Activated T-cell treated with anti-CD3 and anti-CD28 coated beads, Interleukin-2, amount 50 U/mL, for 72 hours (primary cell): ENCODE measurements around the gene SIGLEC10. TPM values are rescaled to one million over a fixed set of nuclear protein-coding genes. Genes with fewer than 3 reads are reported as not detected.

Experiments
- ATAC-seq, 2 donors: fragments of 150-1000 bp; cut with Tn5 transposase; replicated peaks in 1 of 2; 2 replicates each; pipeline ENCODE4 v1.10.0; 2021; ENCODE audit warnings: moderate library complexity in 2 of 2, mild to moderate bottlenecking in 1 of 2
- DNase-seq, 2 donors: peaks; one replicate each; pipeline ENCODE4 v3.0.0; 2021 to 2022; ENCODE audit warnings: mixed read lengths in 1 of 2
- H3K27ac Mint-ChIP-seq: one replicate; pipeline ENCODE4 v1.8.0; 2022; ENCODE audit warnings: mild to moderate bottlenecking, moderate library complexity, mixed read lengths
- H3K27me3 Mint-ChIP-seq: one replicate; pipeline ENCODE4 v1.8.0; 2022; ENCODE audit warnings: low read depth, mixed read lengths
- H3K36me3 Mint-ChIP-seq, 2 donors: one replicate each; pipeline ENCODE4 v1.8.0; 2022; ENCODE audit warnings: mixed read lengths in 2 of 2, mild to moderate bottlenecking in 1 of 2; ENCODE audit not compliant: insufficient read depth in 2 of 2
- H3K4me1 Mint-ChIP-seq: one replicate; pipeline ENCODE4 v1.8.0; 2022; ENCODE audit warnings: low read depth, mixed read lengths
- H3K4me3 Mint-ChIP-seq, 2 donors: one replicate each; pipeline ENCODE4 v1.8.0; 2022; ENCODE audit warnings: mild to moderate bottlenecking in 2 of 2, mixed read lengths in 2 of 2, moderate library complexity in 2 of 2
- H3K9me3 Mint-ChIP-seq, 2 donors: one replicate each; pipeline ENCODE4 v1.8.0; 2022; ENCODE audit warnings: mixed read lengths in 2 of 2
- total RNA-seq, 2 donors: library from RNA; stranded (reverse); gene quantifications; one replicate each; pipeline ENCODE4 v1.2.3, GENCODE V29; 2022

The SIGLEC10 gene
- total RNA-seq, 2 donors from 2014 or later = 0.38 to 1.4 TPM

DNA sequence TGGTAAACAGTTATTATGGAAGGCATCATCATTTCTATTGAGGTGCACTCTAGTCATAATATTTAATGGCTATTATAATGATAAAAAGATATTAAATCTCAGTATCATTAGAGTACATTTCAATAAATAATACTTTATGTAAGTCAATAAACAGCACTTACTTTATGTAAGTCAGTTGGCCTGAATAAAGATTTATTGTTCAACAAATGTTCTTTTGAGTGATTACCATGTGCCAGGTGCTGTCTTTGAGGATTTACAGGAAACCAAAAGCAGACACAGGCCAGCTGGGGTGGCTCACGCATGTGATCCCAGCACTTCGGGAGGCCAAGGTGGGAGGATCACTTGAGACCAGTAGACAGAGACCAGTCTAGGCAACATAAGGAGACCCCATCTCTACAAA lies 40.0 kb downstream of the SIGLEC10 start:
- DNase-seq = no peak
- no peak for ATAC-seq
- H3K9me3 Mint-ChIP-seq = no peaks in the 10 kb centered on the region
- H3K36me3 Mint-ChIP-seq = peaks cover 5 to 11% of the 10 kb centered on the region in 2 donors
- H3K27me3 Mint-ChIP-seq = no peaks in the 10 kb centered on the region
- peaks cover 66% of the 10 kb centered on the region for H3K4me1 Mint-ChIP-seq
- H3K4me3 Mint-ChIP-seq = no peak overlapping the region
- H3K27ac Mint-ChIP-seq = no peak overlapping the region

DNA sequence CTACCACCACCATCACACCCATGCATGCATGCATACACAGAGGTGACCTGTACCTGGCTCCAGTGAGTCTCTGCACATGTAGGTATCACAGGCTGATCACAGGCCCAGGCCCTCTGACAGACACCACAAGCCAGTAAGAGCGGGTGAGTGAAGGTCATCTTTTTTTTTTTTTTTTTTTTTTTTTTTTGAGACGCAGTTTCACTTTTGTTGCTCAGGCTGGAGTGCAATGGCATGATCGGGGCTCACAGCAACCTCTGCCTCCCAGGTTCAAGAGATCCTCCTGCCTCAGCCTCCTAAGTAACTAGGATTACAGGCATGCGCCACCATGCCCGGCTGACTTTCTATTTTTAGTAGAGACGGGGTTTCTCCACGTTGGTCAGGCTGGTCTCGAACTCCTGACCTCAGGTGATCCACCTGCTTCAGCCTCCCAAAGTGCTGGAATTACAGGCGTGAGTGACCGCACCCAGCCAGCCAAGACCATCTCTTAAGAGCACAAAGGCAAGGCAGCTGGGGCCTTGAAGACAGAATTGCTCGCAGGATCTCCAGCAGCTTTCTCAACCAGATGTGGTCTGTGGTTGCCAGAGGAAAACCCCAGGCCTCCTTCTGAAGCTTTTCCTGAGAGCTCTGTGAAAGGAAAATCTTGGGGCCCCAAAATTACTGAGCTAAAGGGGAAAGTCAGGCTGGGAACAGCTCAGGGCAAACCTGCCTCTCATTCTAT lies 41.8 kb downstream of the SIGLEC10 start:
- Mint-ChIP-seq H3K36me3 (peaks cover 6 to 11% of the 10 kb centered on the region in 2 donors), H3K9me3 (no peaks in the 10 kb centered on the region), H3K4me3 (peak overlapping the region; percentile 76 to 77), H3K4me1 (peaks cover 76% of the 10 kb centered on the region), H3K27ac (peak overlapping the region; percentile 76), H3K27me3 (no peaks in the 10 kb centered on the region)
- DNase-seq (peak; percentile 53 to 57), ATAC-seq (peak; percentile 19 to 29)

DNA sequence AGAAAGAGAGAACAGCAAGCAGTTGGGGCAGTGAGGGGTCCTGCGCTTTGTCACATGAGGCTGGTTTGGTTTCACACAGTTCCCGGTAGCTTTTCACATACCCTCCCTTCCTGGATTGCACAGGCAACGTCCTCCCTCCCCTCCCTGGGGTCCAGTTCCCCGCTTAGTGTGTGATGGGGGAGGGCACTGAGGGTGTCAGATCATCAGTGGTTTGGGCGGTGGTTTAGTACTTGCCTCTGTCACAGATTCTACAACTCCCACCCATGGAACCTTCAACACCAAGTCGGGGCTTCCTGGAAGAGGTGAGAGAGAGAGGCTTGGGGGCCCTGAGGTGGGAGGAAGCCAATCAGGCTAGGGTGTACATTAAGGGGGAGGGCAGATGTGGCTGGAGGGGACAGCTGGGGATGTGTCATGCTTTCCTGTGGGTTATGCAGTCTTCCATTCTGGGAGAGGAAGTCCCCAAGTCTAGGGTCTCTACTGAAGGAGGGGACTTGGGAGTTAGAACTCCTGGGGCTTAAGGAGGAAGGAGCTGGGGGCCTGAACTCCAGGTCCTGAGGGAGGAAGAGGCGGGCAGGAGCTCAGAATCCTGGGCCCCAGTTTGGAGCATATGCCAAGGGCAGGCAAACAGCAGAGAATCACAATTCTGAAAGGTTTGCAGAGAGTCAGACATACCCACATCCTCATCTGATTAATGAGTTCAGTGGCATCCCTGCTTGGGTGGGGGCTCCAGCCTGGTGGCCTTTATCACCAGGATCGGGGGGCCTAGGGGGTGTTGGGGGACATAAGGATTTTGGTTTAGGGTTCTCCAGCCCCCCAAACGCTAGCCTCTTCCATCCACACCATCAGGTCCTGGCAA lies 44.6 kb downstream of the SIGLEC10 start, which contains the start of gene NKG7:
Gene NKG7 (minus strand): TSS at position 6 of the 856 bp plus-strand sequence. CDS start 119 bp downstream, outside the sequence.
- ATAC-seq (peak; percentile 81 to 82), DNase-seq (peak; percentile 84 to 88)
- peaks cover 82% of the 10 kb centered on the region for H3K4me1 Mint-ChIP-seq
- H3K4me3 Mint-ChIP-seq = peak within 1 kb of the TSS; percentile 99
- peak within 1 kb of the TSS; percentile 80 for H3K27ac Mint-ChIP-seq
- H3K27me3 Mint-ChIP-seq = no peaks in the 10 kb centered on the region
- H3K36me3 Mint-ChIP-seq = peaks cover 10 to 16% of the 10 kb centered on the region in 2 donors
- H3K9me3 Mint-ChIP-seq = no peaks in the 10 kb centered on the region

DNA sequence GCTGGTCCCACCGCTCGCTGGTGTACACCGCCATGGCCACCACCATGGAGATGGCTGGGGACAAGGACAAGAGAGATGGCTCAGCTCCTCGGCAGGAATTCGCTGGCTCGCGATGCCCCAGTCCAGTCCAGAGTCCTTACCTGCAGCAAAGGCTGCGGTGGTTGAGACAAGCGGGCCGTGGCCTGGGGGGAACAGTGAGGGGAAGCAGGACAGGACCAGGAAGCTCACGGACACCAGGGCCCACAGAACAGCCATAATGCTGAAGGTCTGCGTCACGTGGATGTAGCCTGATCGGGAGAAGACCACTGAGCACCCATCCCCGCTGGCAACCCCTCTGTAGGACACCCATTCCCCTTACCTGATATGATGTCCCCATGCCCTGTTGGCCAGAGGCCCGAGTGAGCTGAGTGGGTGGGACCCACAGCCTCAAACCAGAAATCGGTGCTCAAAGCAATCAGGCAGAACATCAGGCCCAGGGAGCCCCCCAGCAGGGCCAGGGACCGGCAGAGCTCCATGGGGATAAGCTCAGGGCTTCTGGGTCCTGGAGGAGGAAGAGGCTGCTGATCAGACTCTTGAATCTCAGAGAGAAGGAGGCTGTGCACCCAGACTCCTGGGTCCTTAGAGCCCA lies 45.3 kb downstream of the SIGLEC10 start:
- Mint-ChIP-seq H3K4me1 (peaks cover 85% of the 10 kb centered on the region), H3K27me3 (no peaks in the 10 kb centered on the region), H3K27ac (peak overlapping the region; percentile 80), H3K4me3 (peak overlapping the region; percentile 99), H3K36me3 (peaks cover 10 to 16% of the 10 kb centered on the region in 2 donors), H3K9me3 (no peaks in the 10 kb centered on the region)
- ATAC-seq (no peak), DNase-seq (no peak)

DNA sequence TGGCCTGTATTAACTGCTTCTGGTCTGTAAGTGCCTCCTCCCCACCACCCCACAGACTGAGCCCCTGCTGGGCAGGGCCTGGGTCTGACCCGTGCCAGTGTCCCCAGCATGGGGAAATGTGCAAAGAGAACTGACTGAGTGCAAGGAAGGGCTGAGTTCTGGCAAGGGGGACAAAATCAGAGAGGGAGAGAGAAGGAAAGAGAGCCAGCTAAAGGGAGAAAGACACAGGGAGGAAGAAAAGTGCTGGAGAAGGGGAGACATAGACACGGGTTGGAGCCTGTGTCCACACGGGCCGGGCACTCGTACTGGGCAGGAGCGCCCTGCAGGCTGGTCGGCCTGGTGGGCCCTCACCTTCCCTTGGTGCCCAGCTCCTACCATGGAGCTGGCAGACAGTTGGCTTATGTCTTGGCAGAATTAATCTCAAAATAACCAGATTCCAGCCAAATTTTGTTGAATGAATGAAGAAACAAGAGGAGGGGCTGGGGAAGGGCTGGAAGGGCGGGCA lies 46.2 kb downstream of the SIGLEC10 start:
- peaks cover 83% of the 10 kb centered on the region for H3K4me1 Mint-ChIP-seq
- no peaks in the 10 kb centered on the region for H3K27me3 Mint-ChIP-seq
- H3K27ac Mint-ChIP-seq = peak overlapping the region; percentile 80
- H3K9me3 Mint-ChIP-seq = no peaks in the 10 kb centered on the region
- DNase-seq (no peak), ATAC-seq (no peak)
- peak overlapping the region; percentile 99 for H3K4me3 Mint-ChIP-seq
- peaks cover 11 to 20% of the 10 kb centered on the region in 2 donors for H3K36me3 Mint-ChIP-seq

DNA sequence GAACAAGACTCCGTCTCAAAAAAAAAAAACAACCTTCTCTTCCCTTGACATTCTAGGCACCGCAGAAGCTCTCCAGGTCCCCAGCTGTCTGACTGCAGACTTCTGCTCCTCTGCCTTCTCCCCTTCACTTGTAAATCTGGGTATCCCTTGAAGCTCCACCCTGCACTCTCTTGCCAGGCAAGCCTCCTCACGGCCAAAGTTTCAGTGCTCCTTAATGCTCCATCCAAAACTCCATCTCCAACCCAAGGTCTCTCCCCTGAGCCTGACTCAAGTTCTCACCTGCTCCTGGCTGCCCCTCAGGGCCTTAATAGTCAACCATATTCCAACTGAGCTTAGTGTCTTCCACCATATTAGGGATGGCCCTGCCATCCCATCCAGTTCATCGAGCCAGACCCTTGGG lies 47.2 kb downstream of the SIGLEC10 start:
- DNase-seq (no peak), ATAC-seq (no peak)
- Mint-ChIP-seq H3K4me3 (peak overlapping the region; percentile 99), H3K9me3 (no peaks in the 10 kb centered on the region), H3K4me1 (peaks cover 80% of the 10 kb centered on the region), H3K27me3 (no peaks in the 10 kb centered on the region), H3K27ac (peak overlapping the region; percentile 80), H3K36me3 (peaks cover 11 to 18% of the 10 kb centered on the region in 2 donors)

DNA sequence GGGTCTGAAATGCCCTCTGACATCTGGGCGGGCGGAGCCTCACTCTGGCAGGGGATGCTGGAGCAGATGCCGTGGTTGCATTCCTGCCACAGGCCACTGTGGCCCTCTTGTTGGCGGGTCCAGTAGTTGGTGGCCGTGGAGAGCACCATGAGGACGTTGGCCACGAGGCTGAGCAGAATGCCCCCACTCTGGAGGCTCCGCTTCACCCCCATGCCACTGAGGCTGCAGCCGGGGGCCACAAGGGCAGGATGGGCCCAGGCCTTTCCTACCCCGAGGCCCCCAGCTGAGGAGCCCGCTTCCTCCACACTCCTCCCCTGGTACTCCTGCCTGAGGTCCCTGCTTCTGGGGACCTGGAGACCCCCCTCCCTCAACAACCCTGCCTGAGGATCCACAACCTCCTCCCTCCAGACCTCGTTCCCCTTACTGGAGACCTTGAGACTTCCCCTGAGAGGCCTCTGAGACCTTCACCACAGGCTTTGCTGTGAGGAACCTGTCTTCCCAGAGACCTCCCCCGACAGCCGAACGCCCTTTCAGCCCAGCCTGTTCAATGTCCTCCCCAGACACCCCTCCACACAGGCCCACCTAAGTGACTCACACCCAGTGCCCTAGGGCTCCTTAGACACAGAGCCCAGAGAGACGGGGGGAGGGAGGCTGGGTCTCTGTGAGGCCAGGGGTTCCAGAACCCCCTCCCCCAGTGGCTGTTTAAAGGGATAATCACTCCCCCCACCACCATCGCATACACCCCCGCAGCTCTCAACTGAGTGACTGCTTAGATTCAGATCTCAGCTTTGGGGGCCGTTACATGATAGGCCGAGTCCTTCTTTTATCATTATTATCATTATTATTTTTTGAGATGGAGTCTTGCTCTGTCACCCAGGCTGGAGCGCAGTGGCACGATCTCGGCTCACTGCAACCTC lies 48.8 kb downstream of the SIGLEC10 start, which contains the start of gene CLDND2:
Gene CLDND2 (minus strand): TSS at position 638 of the 917 bp plus-strand sequence. CDS start 426 bp downstream, at position 212.
- Mint-ChIP-seq H3K4me3 (peak within 1 kb of the TSS; percentile 99), H3K27me3 (no peaks in the 10 kb centered on the region), H3K9me3 (no peaks in the 10 kb centered on the region), H3K4me1 (peaks cover 77% of the 10 kb centered on the region), H3K36me3 (peaks cover 9 to 15% of the 10 kb centered on the region in 2 donors), H3K27ac (peak within 1 kb of the TSS; percentile 72)
- ATAC-seq (no peak), DNase-seq (peak in 1 of 2 donors; percentile 43)

DNA sequence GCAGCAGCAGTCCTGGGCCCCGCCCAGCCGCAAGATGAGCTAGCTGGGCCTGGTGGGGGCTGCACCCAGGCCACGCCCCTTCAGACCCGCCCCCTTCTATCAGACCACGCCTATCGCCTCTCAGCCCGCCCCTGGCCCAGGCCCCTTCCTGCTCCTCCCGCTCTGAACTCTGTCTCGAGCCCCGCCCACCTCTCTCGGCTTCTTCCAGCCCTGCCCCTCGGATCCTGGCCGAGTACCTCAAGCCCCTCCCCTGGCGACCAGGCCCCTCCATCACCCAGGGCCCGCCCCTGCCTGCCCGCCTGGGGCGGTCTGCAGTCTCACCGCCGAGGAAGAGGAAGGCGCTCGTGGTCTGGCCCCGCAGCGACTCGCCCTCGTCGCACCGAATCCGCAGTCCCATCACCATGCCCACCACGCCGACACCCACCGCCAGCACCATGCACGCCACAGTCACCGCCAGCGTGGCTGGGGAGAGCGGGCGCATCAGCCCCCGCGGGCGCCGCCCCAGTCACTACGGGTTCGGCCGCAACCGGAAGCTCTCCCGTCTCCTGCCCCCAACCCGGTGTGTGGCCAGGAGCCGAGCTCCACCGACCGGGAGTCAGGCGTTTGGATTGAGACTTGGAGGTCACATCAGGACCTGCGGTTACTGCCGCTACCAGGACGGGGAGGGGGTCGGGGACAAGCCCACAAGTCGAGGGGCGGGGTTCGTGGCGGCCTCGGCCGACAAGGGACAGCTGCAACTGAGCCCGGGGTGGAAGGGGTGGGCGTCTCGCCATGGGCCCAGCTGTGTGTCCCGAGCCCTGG lies 49.7 kb downstream of the SIGLEC10 start:
- ATAC-seq (peak; percentile 80 to 82), DNase-seq (peak; percentile 99 to 100)
- peak overlapping the region; percentile 72 for H3K27ac Mint-ChIP-seq
- H3K9me3 Mint-ChIP-seq = no peaks in the 10 kb centered on the region
- H3K36me3 Mint-ChIP-seq = peaks cover 9 to 17% of the 10 kb centered on the region in 2 donors
- no peaks in the 10 kb centered on the region for H3K27me3 Mint-ChIP-seq
- H3K4me3 Mint-ChIP-seq = peak overlapping the region; percentile 99
- peaks cover 77% of the 10 kb centered on the region for H3K4me1 Mint-ChIP-seq

DNA sequence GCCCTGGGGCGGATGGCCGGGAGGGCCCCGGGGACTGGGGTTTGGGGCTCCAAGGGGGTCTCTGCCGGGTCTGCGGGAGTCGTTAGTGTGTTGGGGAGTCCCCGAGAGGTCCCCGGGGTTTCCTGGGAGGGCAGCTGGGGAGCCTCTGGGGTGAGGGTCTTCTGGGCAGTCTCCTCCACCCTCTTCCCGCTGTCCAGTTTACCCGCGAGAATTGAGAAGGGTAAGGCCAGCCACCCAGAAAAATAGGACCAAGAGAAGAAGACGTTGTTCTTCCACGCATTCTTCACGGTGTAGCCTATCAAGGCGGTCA lies 50.2 kb downstream of the SIGLEC10 start:
- DNase-seq = no peak
- peak overlapping the region; percentile 72 for H3K27ac Mint-ChIP-seq
- H3K4me1 Mint-ChIP-seq = peaks cover 77% of the 10 kb centered on the region
- no peak for ATAC-seq
- H3K36me3 Mint-ChIP-seq = peaks cover 9 to 17% of the 10 kb centered on the region in 2 donors
- no peaks in the 10 kb centered on the region for H3K9me3 Mint-ChIP-seq
- H3K4me3 Mint-ChIP-seq = peak overlapping the region; percentile 99
- H3K27me3 Mint-ChIP-seq = no peaks in the 10 kb centered on the region

DNA sequence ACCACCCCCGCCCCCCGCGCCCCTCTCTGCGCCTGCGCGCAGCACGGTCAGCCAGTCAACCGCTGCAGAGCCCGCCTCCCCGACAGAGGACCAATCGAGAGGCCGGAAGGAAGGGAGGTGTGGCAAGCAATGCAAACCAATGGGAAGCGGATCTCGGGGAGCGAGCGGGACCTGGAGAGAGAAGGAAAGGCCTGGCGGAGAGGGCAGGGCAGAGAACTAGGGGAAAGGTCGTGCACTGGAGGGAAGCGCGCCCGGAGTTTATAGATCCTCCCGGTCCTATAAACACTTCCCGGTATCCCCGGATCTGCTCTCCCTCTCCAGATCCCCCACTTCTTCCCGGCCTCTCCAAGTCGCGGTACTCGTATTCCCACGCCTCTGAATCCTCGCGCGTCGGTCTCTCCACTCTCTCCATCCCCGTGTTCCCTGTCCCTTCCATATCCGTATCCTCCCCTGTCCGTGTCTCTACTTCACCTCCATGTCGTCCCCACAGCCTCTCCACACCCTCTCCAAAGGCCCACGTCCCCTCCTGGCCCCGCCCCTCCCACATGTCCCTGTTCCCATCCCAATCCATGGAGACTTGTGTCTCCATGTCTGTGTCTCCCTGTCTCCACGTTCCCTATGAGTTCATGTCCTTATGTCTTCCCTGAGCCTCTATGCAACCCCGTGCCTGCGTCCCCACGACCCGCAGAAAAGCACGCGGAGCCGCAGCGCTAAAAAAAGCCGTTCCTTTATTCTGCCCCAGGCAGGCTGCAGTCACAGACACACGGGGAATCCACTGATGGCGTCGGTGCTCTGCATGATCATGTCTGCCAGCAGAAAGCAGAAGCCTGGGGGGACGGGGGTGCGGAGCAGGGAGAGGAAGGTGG lies 50.8 kb downstream of the SIGLEC10 start:
- peak; percentile 94 to 97 for DNase-seq
- H3K4me3 Mint-ChIP-seq = peak overlapping the region; percentile 99
- ATAC-seq = peak; percentile 58 to 60
- peaks cover 76% of the 10 kb centered on the region for H3K4me1 Mint-ChIP-seq
- peak overlapping the region; percentile 93 for H3K27ac Mint-ChIP-seq
- H3K9me3 Mint-ChIP-seq = no peaks in the 10 kb centered on the region
- no peaks in the 10 kb centered on the region for H3K27me3 Mint-ChIP-seq
- H3K36me3 Mint-ChIP-seq = peaks cover 9 to 17% of the 10 kb centered on the region in 2 donors

DNA sequence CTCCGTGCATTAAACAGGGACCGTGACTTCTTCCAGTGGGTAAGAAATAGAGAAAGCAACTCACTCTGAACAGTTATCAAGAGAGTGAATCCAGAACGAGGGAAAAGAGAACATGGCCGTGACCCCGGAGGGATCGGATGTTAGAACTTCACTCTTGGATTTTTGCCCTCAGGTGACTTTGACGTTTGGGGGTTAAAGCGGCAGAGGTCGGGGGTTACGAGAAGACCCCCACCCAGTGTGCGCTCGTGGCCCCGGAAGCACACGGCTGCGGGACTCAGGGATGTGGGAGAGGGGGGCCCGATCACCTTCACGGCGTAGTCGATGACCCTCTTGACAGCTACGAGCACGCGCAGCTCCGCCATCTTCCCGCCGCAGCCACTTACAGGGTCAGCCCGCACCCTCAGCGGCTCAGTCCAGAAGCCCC lies 51.5 kb downstream of the SIGLEC10 start, which contains the start of gene ETFB:
Gene ETFB (minus strand): TSS at position 424 of the 424 bp plus-strand sequence. CDS start 62 bp downstream, at position 362.
- peaks cover 71% of the 10 kb centered on the region for H3K4me1 Mint-ChIP-seq
- DNase-seq (no peak), ATAC-seq (no peak)
- peak within 1 kb of the TSS; percentile 99 for H3K4me3 Mint-ChIP-seq
- no peaks in the 10 kb centered on the region for H3K9me3 Mint-ChIP-seq
- H3K27ac Mint-ChIP-seq = peak within 1 kb of the TSS; percentile 98
- H3K36me3 Mint-ChIP-seq = peaks cover 7 to 12% of the 10 kb centered on the region in 2 donors
- H3K27me3 Mint-ChIP-seq = no peaks in the 10 kb centered on the region
